Pancreas (tissue), 10 donors: Measurements from ENCODE around the gene EGR1. TPM values are rescaled to one million over a fixed set of nuclear protein-coding genes. Genes with fewer than 3 reads are reported as not detected.

Experiments
- ATAC-seq, 4 donors: fragments of 200-7000 bp; cut with Tn5 transposase; one replicate each; pipeline versions ENCODE4 v1.8.0 to v1.9.1; 2020; ENCODE audit warnings: mild to moderate bottlenecking in 4 of 4, moderate library complexity in 4 of 4
- DNase-seq, 6 donors: peaks; one replicate each; pipeline ENCODE4 v3.0.0-alpha.2; 2020
- FAIRE-seq: peaks from 2 replicates; lab custom pipeline; 2012; peaks lifted over from hg19 to GRCh38; lab: Jason Lieb, UNC
- H3K27ac ChIP-seq, 4 donors: fragments of 200-600 bp; sonication (generic); 1 replicate in 3 of 4; 2 replicates in 1 of 4; pipeline versions ENCODE4 v1.5.0 to v1.8.0; 2020
- H3K27me3 ChIP-seq, 4 donors: fragments of 200-600 bp; one replicate each; pipeline ENCODE4 v1.8.0; 2021
- H3K36me3 ChIP-seq, 3 donors: fragments of 200-600 bp; sonication (generic) in 1 of 3; one replicate each; pipeline versions ENCODE4 v1.5.0 to v1.8.0; 2020 to 2021
- H3K4me1 ChIP-seq, 3 donors: fragments of 200-600 bp; one replicate each; pipeline ENCODE4 v1.8.0; 2021
- H3K4me3 ChIP-seq, 4 donors: fragments of 200-600 bp; sonication (generic) in 2 of 4; one replicate each; pipeline versions ENCODE4 v1.5.0 to v1.8.0; 2020 to 2021
- H3K9me3 ChIP-seq, 4 donors: fragments of 200-600 bp; one replicate each; pipeline ENCODE4 v1.8.0; 2021
- WGBS, 2 donors: extraction: QIAGEN DNeasy Blood & Tissue Kit; methylation state at CpG; one replicate each; pipeline ENCODE4 v1.1.7; 2013; 5-methylcytosine and 5-hydroxymethylcytosine counted together
- intact Hi-C, 3 donors: fragments of 100-400 bp; cut with DNase I; formaldehyde crosslinking; loops; one replicate each; pipeline versions ENCODE4 v1.11.1 to v1.14.2; 2022
- polyA plus RNA-seq, 2 donors: library from polyadenylated mRNA; stranded (reverse); fragments of 200-250 nt; gene quantifications; one replicate each; pipeline ENCODE4 v1.2.3, GENCODE V29; 2013
- total RNA-seq, 6 donors: library from RNA; stranded (reverse); fragmentation: NEBNext Ultra II Directional in 4 of 6; extraction: Animal tissue kit (Norgen Biotek cat#: 25700) in 4 of 6; gene quantifications; one replicate each; pipeline versions ENCODE4 v1.2.1 to v1.2.4, GENCODE V29; 2021 to 2023
- TF ChIP-seq, protein P1 (sequence below), 4 donors: fragments of 200-600 bp; sonication (generic) in 3 of 4; IDR thresholded peaks; one replicate each; pipeline versions ENCODE4 v1.5.0 to v1.8.0; 2021; ENCODE audit warnings: antibody characterized with exemption in 4 of 4
- donor health status: healthy with polysubstance abuse.
- donor health status: DM: no; HTN: no; CAD: no; lungs with moderate emphysema.
- donor health status: DM: no; HTN: no; CAD: no.
- donor health status: control.
- donor health status: control.
- donor health status: Bipolar disorder and iron deficiency.
- donor health status: DM: yes; HTN: yes; CAD: no.
- donor health status: DM: no; HTN: no; CAD: no.
- donor health status: DM: no; HTN: no; CAD: no.
- donor health status: DM: yes; HTN: yes; CAD: no.

Gene EGR1
- total and polyA plus RNA-seq, 8 donors, result 16.4 to 120 (median 31.0) TPM

GRCh38 chr5:138517437-138517836, 52.2 kb downstream of the EGR1 start:
- no peak overlapping the region for H3K27ac ChIP-seq
- H3K4me1 ChIP-seq, result no peaks in the 10 kb centered on the region
- no peak overlapping the region for H3K4me3 ChIP-seq
- FAIRE-seq (no peak), DNase-seq (no peak), ATAC-seq (no peak)
- TF ChIP-seq, protein P1, sequence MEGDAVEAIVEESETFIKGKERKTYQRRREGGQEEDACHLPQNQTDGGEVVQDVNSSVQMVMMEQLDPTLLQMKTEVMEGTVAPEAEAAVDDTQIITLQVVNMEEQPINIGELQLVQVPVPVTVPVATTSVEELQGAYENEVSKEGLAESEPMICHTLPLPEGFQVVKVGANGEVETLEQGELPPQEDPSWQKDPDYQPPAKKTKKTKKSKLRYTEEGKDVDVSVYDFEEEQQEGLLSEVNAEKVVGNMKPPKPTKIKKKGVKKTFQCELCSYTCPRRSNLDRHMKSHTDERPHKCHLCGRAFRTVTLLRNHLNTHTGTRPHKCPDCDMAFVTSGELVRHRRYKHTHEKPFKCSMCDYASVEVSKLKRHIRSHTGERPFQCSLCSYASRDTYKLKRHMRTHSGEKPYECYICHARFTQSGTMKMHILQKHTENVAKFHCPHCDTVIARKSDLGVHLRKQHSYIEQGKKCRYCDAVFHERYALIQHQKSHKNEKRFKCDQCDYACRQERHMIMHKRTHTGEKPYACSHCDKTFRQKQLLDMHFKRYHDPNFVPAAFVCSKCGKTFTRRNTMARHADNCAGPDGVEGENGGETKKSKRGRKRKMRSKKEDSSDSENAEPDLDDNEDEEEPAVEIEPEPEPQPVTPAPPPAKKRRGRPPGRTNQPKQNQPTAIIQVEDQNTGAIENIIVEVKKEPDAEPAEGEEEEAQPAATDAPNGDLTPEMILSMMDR (IDR thresholded peaks at IDR 0.05), result no peak
- H3K36me3 ChIP-seq, result peaks cover 0 to 46% (median 12%) of the 10 kb centered on the region in 3 donors
- no peaks in the 10 kb centered on the region for H3K9me3 ChIP-seq
- 83 to 84% methylated on average over 4 of the region's 4 CpGs for WGBS, 2 donors
- intact Hi-C loops, result no loop called here
- H3K27me3 ChIP-seq, result no peaks in the 10 kb centered on the region

Other genes starting within 250 kb of the EGR1 start
- gene GFRA3, start 190.9 kb upstream of the EGR1 start, total RNA-seq, result 1 to 10 TPM; 1.0 to 2.6 (median 1.3) TPM
- under 1 TPM; 0.47 to 0.57 TPM for gene GFRA3, start 190.9 kb upstream of the EGR1 start, polyA plus RNA-seq
- gene CDC25C, start 133.7 kb upstream of the EGR1 start, total RNA-seq, result under 1 TPM in 3 of 6 donors, not detected in 3; 0.09 to 0.19 (median 0.17) TPM
- under 1 TPM in 1 of 2 donors, not detected in 1; 0.09 TPM for gene CDC25C, start 133.7 kb upstream of the EGR1 start, polyA plus RNA-seq
- gene FAM53C, start 127.2 kb upstream of the EGR1 start, total RNA-seq, result 10 to 100 TPM; 14.7 to 18.9 (median 16.9) TPM
- 10 to 100 TPM; 13.0 to 13.5 TPM for gene FAM53C, start 127.2 kb upstream of the EGR1 start, polyA plus RNA-seq
- 10 to 100 TPM; 17.9 to 38.3 (median 25.3) TPM for gene KDM3B, start 112.8 kb upstream of the EGR1 start, total RNA-seq
- 10 to 100 TPM; 14.3 to 24.8 TPM for gene KDM3B, start 112.8 kb upstream of the EGR1 start, polyA plus RNA-seq
- gene REEP2, start 26.4 kb upstream of the EGR1 start, total RNA-seq, result 1 to 10 TPM in 3 of 6 donors, under 1 TPM in 3; 0.41 to 3.3 (median 1.3) TPM
- gene REEP2, start 26.4 kb upstream of the EGR1 start, polyA plus RNA-seq, result 10 to 100 TPM; 12.4 to 22.6 TPM
- 10 to 100 TPM; 29.9 to 54.0 (median 36.4) TPM for gene ETF1, start 77.8 kb downstream of the EGR1 start, total RNA-seq
- gene ETF1, start 77.8 kb downstream of the EGR1 start, polyA plus RNA-seq, result 10 to 100 TPM; 14.7 to 30.5 TPM
- 100 to 1,000 TPM in 2 of 6 donors, 10 to 100 TPM in 4; 60.2 to 177 (median 93.4) TPM for gene HSPA9, start 109.9 kb downstream of the EGR1 start, total RNA-seq
- 10 to 100 TPM; 33.9 to 76.4 TPM for gene HSPA9, start 109.9 kb downstream of the EGR1 start, polyA plus RNA-seq